ENCODE data around the gene CPNE1. TPM values are rescaled to one million over a fixed set of nuclear protein-coding genes. Genes with fewer than 3 reads are reported as not detected.

Gene CPNE1
- total RNA-seq, 1 donor from 2014 or later, result 264 TPM

DNA sequence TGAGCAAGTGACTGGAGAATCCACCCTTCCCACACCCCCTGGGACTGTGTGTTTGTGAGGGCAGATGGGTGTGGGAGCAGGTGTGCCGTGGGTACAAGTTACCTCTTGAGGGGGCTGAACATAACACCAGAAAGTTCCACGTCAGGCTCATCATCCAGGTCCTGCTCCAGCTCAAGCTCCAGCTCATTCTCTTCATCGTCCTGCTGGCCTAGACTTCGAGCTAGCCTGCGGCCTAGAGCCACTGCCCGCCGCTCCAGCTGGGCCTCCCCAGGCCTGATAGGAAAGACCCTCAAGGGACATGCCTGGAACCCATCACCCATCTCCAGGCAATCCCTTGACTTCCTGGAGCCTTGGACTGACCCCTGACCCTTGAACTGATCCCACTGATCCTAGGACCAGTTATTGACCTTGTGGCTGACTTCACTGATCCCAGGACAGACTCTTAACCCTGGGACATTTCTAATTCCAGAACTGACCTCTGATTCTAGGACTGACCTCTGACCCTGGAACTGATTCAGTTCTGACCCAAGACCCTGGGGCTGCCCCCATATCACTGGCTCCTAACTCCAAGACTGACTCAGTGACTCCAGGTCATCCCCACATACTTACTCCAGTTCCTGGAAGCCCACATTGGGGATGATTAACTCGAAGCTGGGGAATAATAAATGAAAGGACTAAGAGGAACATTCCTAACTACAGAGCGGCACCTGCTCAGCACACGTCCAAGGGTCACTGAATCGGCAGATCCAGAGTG is 60.8 kb downstream of the CPNE1 start:
- ATAC-seq (ENCODE audit: low read depth) (no peak), DNase-seq (no peak)
- no peaks in the 10 kb centered on the region for H3K9me3 Mint-ChIP-seq
- H3K27me3 Mint-ChIP-seq, result peaks cover 25% of the 10 kb centered on the region
- no peak overlapping the region for H3K27ac Mint-ChIP-seq
- ChIA-PET POLR2A (interaction anchor here (0.5 kb wide), 1 partner anchor 91 kb away, joined by 3 read pairs; no protein-coding TSS in a partner anchor), CTCF (interaction anchor here (1.0 to 2.1 kb wide), 3 partner anchors 60 to 143 kb away, joined by 3 to 4 read pairs (median 4); partner anchors contain the start of genes CPNE1 and RBM12)
- H3K4me1 Mint-ChIP-seq, result peaks cover 13% of the 10 kb centered on the region
- intact Hi-C loops (cut with micrococcal nuclease), result loop anchor here (5.0 kb wide), 2 partner anchors 58 to 142 kb away; partner anchors contain the start of genes CPNE1 and RBM12
- no peaks in the 10 kb centered on the region for H3K36me3 Mint-ChIP-seq (ENCODE audit: low read depth)
- H3K4me3 Mint-ChIP-seq, result no peak overlapping the region
- TF ChIP-seq, protein P1, sequence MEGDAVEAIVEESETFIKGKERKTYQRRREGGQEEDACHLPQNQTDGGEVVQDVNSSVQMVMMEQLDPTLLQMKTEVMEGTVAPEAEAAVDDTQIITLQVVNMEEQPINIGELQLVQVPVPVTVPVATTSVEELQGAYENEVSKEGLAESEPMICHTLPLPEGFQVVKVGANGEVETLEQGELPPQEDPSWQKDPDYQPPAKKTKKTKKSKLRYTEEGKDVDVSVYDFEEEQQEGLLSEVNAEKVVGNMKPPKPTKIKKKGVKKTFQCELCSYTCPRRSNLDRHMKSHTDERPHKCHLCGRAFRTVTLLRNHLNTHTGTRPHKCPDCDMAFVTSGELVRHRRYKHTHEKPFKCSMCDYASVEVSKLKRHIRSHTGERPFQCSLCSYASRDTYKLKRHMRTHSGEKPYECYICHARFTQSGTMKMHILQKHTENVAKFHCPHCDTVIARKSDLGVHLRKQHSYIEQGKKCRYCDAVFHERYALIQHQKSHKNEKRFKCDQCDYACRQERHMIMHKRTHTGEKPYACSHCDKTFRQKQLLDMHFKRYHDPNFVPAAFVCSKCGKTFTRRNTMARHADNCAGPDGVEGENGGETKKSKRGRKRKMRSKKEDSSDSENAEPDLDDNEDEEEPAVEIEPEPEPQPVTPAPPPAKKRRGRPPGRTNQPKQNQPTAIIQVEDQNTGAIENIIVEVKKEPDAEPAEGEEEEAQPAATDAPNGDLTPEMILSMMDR (IDR thresholded peaks at IDR 0.05), result no peak

DNA sequence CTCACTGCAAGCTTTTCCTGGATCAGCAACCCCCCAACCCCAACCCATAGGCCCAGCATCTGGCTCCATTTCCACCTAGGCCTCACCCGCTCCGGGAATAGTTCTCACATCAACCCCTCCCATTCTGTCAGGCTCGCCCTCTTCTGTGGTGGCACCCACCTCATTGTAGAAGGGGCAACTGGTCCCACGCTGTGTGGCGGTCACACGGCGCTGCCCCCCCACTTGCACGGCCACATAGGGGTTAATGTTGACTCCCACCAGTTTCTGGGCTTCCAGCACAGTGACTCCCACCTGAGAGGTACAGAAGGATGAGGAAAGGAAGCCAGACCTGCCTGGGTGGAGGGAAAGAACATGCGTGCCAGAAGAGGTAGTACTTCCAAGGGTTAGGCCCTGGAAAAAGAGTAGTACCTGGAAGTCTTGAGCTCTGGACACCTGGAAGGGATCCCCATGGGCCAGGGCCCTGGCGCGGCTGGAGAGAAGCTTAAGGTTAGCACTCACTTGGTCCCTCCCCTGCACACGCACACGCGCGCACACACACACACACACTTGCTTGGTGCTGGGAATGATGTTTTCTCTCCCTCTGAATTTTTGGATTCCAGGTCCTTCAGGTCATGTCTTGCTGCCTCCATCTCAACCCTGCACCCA is 61.7 kb downstream of the CPNE1 start:
- no peaks in the 10 kb centered on the region for H3K36me3 Mint-ChIP-seq (ENCODE audit: low read depth)
- no peak overlapping the region for H3K27ac Mint-ChIP-seq
- CTCF ChIA-PET, result interaction anchor here (1.0 kb wide), 1 partner anchor 139 kb away, joined by 4 read pairs; no protein-coding TSS in a partner anchor
- H3K4me3 Mint-ChIP-seq, result peak overlapping the region; percentile 33
- DNase-seq (no peak), ATAC-seq (ENCODE audit: low read depth) (no peak)
- POLR2A ChIA-PET, result no interaction called here
- intact Hi-C loops (cut with micrococcal nuclease), result loop anchor here (5.0 kb wide), 2 partner anchors 59 to 141 kb away; partner anchors contain the start of genes CPNE1 and RBM12
- H3K9me3 Mint-ChIP-seq, result no peaks in the 10 kb centered on the region
- TF ChIP-seq, protein P1 (IDR thresholded peaks at IDR 0.05), result no peak
- peaks cover 13% of the 10 kb centered on the region for H3K4me1 Mint-ChIP-seq
- H3K27me3 Mint-ChIP-seq, result peaks cover 25% of the 10 kb centered on the region

DNA sequence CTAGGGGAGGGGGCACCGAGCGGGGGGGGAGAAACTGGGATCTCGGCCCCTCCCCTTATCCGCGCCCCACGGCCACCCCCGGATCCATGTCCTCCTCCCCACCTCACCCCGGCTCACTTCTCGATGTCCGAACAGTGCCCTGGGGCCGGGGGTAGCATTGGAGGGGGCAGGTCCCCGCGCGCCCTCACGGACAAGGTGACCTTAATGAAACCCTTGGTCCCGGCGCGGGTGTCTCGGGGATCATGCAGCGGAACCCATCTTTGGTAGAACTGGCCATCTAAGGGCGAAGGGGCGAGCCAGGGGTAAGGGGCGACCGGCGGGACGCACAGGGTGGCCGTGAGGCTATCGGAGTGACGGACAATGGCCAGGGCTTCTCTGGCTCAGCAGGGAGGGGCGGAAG is 62.7 kb downstream of the CPNE1 start:
- POLR2A ChIA-PET, result interaction anchor here (0.5 to 2.0 kb wide), 6 partner anchors 14 to 265 kb away, joined by 3 to 10 read pairs (median 5); partner anchors contain the start of genes CPNE1, ERGIC3, NFS1 and RBM12
- no peaks in the 10 kb centered on the region for H3K9me3 Mint-ChIP-seq
- intact Hi-C loops (cut with micrococcal nuclease), result loop anchor here (1.0 to 5.0 kb wide), 4 partner anchors 14 to 140 kb away; partner anchors contain the start of genes CPNE1, NFS1, RBM12 and ROMO1
- DNase-seq, result no peak
- H3K4me3 Mint-ChIP-seq, result peak overlapping the region; percentile 38
- TF ChIP-seq, protein P1 (IDR thresholded peaks at IDR 0.05), result no peak
- CTCF ChIA-PET, result interaction anchor here (0.9 to 1.4 kb wide), 7 partner anchors 10 to 282 kb away, joined by 3 to 9 read pairs (median 4); partner anchors contain the start of gene SPAG4
- no peak overlapping the region for H3K27ac Mint-ChIP-seq
- no peaks in the 10 kb centered on the region for H3K36me3 Mint-ChIP-seq (ENCODE audit: low read depth)
- no peak for ATAC-seq (ENCODE audit: low read depth)
- peaks cover 13% of the 10 kb centered on the region for H3K4me1 Mint-ChIP-seq
- peaks cover 29% of the 10 kb centered on the region for H3K27me3 Mint-ChIP-seq

DNA sequence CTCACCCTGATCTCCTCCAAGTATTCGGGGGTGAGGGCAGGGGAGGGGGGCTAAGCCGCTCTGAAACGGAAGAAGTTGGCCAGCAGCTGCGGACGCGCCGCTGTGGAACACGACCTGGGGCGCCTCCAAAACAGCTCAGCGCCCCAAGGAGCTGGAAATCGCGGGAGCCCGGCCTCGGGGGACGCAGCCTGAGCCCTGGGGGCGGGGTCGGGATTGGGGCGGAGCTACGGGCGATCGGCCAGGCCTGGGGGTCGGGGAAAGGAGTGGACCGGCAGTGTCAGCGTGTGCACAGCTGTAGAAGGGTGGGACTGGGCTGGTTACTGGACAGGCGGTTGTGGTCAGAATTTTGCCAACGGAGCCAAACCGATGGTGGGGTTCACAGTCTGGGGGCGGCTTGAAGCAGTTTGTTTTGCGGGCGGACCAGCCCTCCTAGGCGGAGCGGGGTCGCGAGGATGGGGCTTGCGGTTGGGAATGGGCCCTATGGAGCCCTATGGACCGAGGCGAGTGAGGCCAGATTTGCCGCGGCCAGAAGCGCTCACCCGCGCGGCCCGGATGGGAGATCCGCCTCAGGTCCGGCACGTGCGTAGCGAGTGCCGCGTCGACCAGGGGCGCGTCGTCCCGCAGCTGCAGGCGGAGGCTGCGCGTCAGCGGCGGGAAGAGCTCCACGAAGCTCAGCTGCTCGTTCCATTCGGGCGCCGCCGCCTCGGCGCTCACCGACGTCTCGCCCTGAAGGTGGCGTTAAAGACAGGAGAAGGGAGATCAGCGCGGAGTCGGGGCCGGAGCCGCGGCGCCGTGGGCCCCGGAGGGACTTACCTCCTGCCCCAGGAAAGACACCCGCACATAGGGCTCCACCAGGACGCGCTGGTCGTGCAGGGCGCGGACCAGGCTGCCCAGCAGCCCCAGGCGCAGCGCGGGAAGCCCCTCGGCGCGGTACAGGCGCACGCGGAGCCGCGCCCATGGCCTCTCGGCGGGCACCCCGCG is 63.4 kb downstream of the CPNE1 start:
- Mint-ChIP-seq H3K9me3 (no peaks in the 10 kb centered on the region), H3K36me3 (ENCODE audit: low read depth) (no peaks in the 10 kb centered on the region), H3K4me1 (peaks cover 13% of the 10 kb centered on the region), H3K27ac (no peak overlapping the region), H3K27me3 (peaks cover 29% of the 10 kb centered on the region), H3K4me3 (peak overlapping the region; percentile 81)
- ChIA-PET CTCF (interaction anchor here (0.9 to 1.4 kb wide), 11 partner anchors 9 to 283 kb away, joined by 3 to 9 read pairs (median 3); partner anchors contain the start of genes RBM39 and SPAG4), POLR2A (interaction anchor here (0.5 to 2.0 kb wide), 7 partner anchors 15 to 264 kb away, joined by 3 to 10 read pairs (median 5); partner anchors contain the start of genes CPNE1, ERGIC3, NFS1 and RBM12)
- ATAC-seq (ENCODE audit: low read depth), result peak; percentile 78
- intact Hi-C loops (cut with micrococcal nuclease), result loop anchor here (1.0 to 5.0 kb wide), 4 partner anchors 15 to 139 kb away; partner anchors contain the start of genes CPNE1, NFS1, RBM12 and ROMO1
- TF ChIP-seq, protein P1 (IDR thresholded peaks at IDR 0.05), result no peak
- peak; percentile 58 for DNase-seq
